Mucosa of rectum (tissue), 2 donors: ENCODE measurements around the gene LINC00305.

Source experiments
- H3K27ac ChIP-seq, 2 donors: one replicate each; pipeline ENCODE4 v1.7.0; 2013; ENCODE audit warnings: inconsistent platforms in 2 of 2, low read depth in 2 of 2, low read length in 2 of 2
- H3K27me3 ChIP-seq, 2 donors: one replicate each; pipeline ENCODE4 v1.7.0; 2013; ENCODE audit warnings: low read length in 2 of 2; ENCODE audit not compliant: control insufficient read depth in 2 of 2, insufficient read depth in 2 of 2
- H3K36me3 ChIP-seq, 2 donors: one replicate each; pipeline ENCODE4 v1.7.0; 2013; ENCODE audit warnings: low read length in 2 of 2; ENCODE audit not compliant: control insufficient read depth in 2 of 2, insufficient read depth in 2 of 2
- H3K4me1 ChIP-seq, 2 donors: one replicate each; pipeline ENCODE4 v1.7.0; 2013; ENCODE audit warnings: low read length in 2 of 2, mild to moderate bottlenecking in 1 of 2; ENCODE audit not compliant: control insufficient read depth in 2 of 2, insufficient read depth in 2 of 2
- H3K4me3 ChIP-seq, 2 donors: one replicate each; pipeline ENCODE4 v1.7.0; 2013; ENCODE audit warnings: low read length in 2 of 2
- H3K9ac ChIP-seq, 2 donors: one replicate each; pipeline ENCODE4 v1.7.0; 2013; ENCODE audit warnings: low read length in 2 of 2, low read depth in 1 of 2, mild to moderate bottlenecking in 1 of 2
- H3K9me3 ChIP-seq, 2 donors: one replicate each; pipeline ENCODE4 v1.7.0; 2013; ENCODE audit warnings: low read length in 2 of 2; ENCODE audit not compliant: control insufficient read depth in 2 of 2
- donor health status: healthy.
- donor health status: Normal muscosa, but diverticular disease.

LINC00305 gene

GRCh38 chr18:64094210-64094609 lies 54.7 kb downstream of the LINC00305 start:
- Histone ChIP-seq H3K9ac (no peak overlapping the region), H3K27me3 (no peaks in the 10 kb centered on the region), H3K4me3 (no peak overlapping the region), H3K27ac (no peak overlapping the region), H3K36me3 (no peaks in the 10 kb centered on the region), H3K9me3 (no peaks in the 10 kb centered on the region), H3K4me1 (no peaks in the 10 kb centered on the region)

- Histone ChIP-seq H3K36me3 (no peaks in the 10 kb centered on the region), H3K27me3 (no peaks in the 10 kb centered on the region), H3K4me1 (no peaks in the 10 kb centered on the region), H3K9me3 (no peaks in the 10 kb centered on the region), H3K9ac (no peak overlapping the region), H3K27ac (no peak overlapping the region), H3K4me3 (no peak overlapping the region)
These were observed 57.4 kb downstream of the LINC00305 start for GRCh38 chr18:64091526-64091925.

GRCh38 chr18:64090876-64091275 lies 58.0 kb downstream of the LINC00305 start:
- Histone ChIP-seq H3K27ac (no peak overlapping the region), H3K4me3 (no peak overlapping the region), H3K9me3 (no peaks in the 10 kb centered on the region), H3K9ac (no peak overlapping the region), H3K4me1 (no peaks in the 10 kb centered on the region), H3K27me3 (no peaks in the 10 kb centered on the region), H3K36me3 (no peaks in the 10 kb centered on the region)

- H3K9ac ChIP-seq, result no peak overlapping the region
- H3K4me3 ChIP-seq, result no peak overlapping the region
- no peaks in the 10 kb centered on the region for H3K4me1 ChIP-seq
- no peak overlapping the region for H3K27ac ChIP-seq
- H3K27me3 ChIP-seq, result no peaks in the 10 kb centered on the region
- no peaks in the 10 kb centered on the region for H3K9me3 ChIP-seq
- H3K36me3 ChIP-seq, result no peaks in the 10 kb centered on the region
These were observed 65.0 kb downstream of the LINC00305 start for GRCh38 chr18:64083916-64084315.

GRCh38 chr18:64082513-64082912 lies 66.4 kb downstream of the LINC00305 start:
- H3K9me3 ChIP-seq, result no peaks in the 10 kb centered on the region
- no peaks in the 10 kb centered on the region for H3K27me3 ChIP-seq
- H3K27ac ChIP-seq, result no peak overlapping the region
- H3K4me3 ChIP-seq, result no peak overlapping the region
- no peaks in the 10 kb centered on the region for H3K36me3 ChIP-seq
- H3K4me1 ChIP-seq, result no peaks in the 10 kb centered on the region
- no peak overlapping the region for H3K9ac ChIP-seq

GRCh38 chr18:64082054-64082453 lies 66.8 kb downstream of the LINC00305 start:
- Histone ChIP-seq H3K36me3 (no peaks in the 10 kb centered on the region), H3K4me3 (no peak overlapping the region), H3K27ac (no peak overlapping the region), H3K27me3 (no peaks in the 10 kb centered on the region), H3K9ac (no peak overlapping the region), H3K4me1 (no peaks in the 10 kb centered on the region), H3K9me3 (no peaks in the 10 kb centered on the region)

GRCh38 chr18:64073971-64074370 lies 74.9 kb downstream of the LINC00305 start:
- Histone ChIP-seq H3K27ac (no peak overlapping the region), H3K4me1 (no peaks in the 10 kb centered on the region), H3K4me3 (no peak overlapping the region), H3K9me3 (peaks cover 0 to 2% of the 10 kb centered on the region in 2 donors), H3K9ac (no peak overlapping the region), H3K36me3 (no peaks in the 10 kb centered on the region), H3K27me3 (no peaks in the 10 kb centered on the region)

GRCh38 chr18:64055019-64055418 lies 93.9 kb downstream of the LINC00305 start:
- no peaks in the 10 kb centered on the region for H3K4me1 ChIP-seq
- no peaks in the 10 kb centered on the region for H3K36me3 ChIP-seq
- H3K27ac ChIP-seq, result no peak overlapping the region
- no peaks in the 10 kb centered on the region for H3K9me3 ChIP-seq
- H3K27me3 ChIP-seq, result no peaks in the 10 kb centered on the region
- H3K4me3 ChIP-seq, result no peak overlapping the region
- no peak overlapping the region for H3K9ac ChIP-seq

GRCh38 chr18:64053246-64053645 lies 95.6 kb downstream of the LINC00305 start:
- Histone ChIP-seq H3K36me3 (no peaks in the 10 kb centered on the region), H3K4me1 (no peaks in the 10 kb centered on the region), H3K27ac (no peak overlapping the region), H3K27me3 (no peaks in the 10 kb centered on the region), H3K9ac (no peak overlapping the region), H3K4me3 (no peak overlapping the region), H3K9me3 (no peaks in the 10 kb centered on the region)

GRCh38 chr18:64052772-64053171 lies 96.1 kb downstream of the LINC00305 start:
- Histone ChIP-seq H3K9me3 (no peaks in the 10 kb centered on the region), H3K4me3 (no peak overlapping the region), H3K4me1 (no peaks in the 10 kb centered on the region), H3K27ac (no peak overlapping the region), H3K27me3 (no peaks in the 10 kb centered on the region), H3K36me3 (no peaks in the 10 kb centered on the region), H3K9ac (no peak overlapping the region)

- Histone ChIP-seq H3K27me3 (no peaks in the 10 kb centered on the region), H3K4me3 (no peak overlapping the region), H3K27ac (no peak overlapping the region), H3K4me1 (no peaks in the 10 kb centered on the region), H3K9ac (no peak overlapping the region), H3K9me3 (no peaks in the 10 kb centered on the region), H3K36me3 (no peaks in the 10 kb centered on the region)
These were observed 104.3 kb downstream of the LINC00305 start for GRCh38 chr18:64044616-64045015.
